GM20431 (cell line): ENCODE measurements around the gene BNIPL.

Experiments used
- in situ Hi-C: fragments of 300-500 bp; cut with MseI, MboI; formaldehyde crosslinking; loops from one replicate; pipeline ENCODE4 v1.15.0; 2020; ENCODE audit warnings: low sequenced_read_pairs; ENCODE audit not compliant: unreplicated experiment

Gene BNIPL

DNA sequence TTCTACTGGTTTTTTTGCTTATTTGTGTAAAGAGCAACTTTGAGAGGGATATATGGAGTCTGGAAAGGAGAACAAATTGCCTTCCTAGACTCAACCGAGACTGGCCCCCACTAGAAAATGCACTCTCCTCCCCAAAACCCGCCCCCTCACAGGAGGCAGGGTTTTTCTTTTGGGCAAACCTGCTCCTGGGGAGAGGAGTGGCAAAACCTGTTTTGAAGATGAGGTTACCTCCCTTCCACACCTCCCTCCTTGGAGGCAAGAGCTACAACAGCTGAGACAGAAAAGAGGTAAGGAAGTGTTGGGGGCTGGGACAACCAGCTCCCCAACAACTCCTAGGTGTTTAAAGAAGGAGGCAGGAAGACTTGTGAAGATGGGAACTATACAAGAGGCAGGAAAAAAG lies at the start of gene BNIPL:
TSS of gene BNIPL (plus strand) at position 231 of the 400 bp plus-strand sequence. CDS start at position 371, 140 bp downstream.
- in situ Hi-C loops = no loop called here

DNA sequence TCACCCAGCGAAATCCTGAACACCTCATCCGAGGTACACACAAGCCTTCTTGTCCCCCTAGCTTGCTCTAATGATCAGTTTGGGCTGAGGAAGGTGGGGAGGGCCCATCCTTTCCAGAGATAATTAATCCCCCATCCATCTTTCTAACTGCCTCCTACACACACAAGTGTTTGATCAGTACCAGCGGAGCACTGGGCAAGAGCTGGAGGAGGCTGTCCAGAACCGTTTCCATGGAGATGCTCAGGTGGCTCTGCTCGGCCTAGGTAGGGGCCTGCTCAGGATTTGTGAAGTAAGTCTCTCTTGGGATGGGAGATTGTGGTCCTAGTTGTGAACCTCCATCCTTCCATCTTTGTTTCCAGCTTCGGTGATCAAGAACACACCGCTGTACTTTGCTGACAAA lies 48.5 kb upstream of the BNIPL start:
- in situ Hi-C loops = no loop called here

- in situ Hi-C loops = no loop called here
These were observed 43.8 kb upstream of the BNIPL start for GRCh38 chr1:150992626-150993025.

- in situ Hi-C loops = no loop called here
These were observed 42.1 kb upstream of the BNIPL start for GRCh38 chr1:150994248-150994647.

DNA sequence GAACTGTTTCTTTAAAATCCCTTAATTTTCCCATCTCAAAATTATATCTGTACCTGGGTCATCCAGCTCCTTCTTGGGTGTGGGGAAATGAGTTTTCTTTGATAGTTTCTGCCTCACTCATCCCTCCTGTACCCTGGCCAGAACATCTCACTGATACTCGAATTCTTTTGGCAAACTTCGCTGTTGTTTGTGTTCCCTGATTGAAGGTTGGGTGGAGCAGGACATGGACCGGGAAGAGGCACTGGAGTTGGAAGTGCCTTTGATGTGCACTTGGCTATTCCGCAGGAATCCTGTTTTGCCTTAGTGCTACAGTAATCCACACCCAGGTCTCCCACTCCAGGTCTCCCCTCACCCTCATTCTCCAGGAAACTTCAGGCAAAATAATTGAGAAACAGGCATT lies 40.9 kb upstream of the BNIPL start:
- in situ Hi-C loops = no loop called here

DNA sequence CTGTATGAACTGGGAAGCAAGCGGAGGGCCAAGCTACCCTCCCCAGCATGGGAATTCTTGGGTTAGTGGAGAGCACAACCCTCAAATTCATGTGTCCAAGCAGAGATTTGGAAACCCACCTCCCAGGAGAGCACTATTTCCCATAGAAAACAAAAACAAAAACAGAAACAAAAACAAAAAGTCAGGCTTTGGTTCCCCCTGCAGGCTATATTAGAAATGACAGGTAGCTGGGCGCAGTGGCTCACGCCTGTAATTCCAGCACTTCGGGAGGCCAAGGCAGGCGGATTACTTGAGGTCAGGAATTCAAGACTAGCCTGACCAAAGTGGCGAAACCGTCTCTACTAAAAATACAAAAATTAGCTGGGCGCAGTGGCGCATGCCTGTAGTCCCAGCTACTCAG lies 40.5 kb upstream of the BNIPL start:
- in situ Hi-C loops = no loop called here

DNA sequence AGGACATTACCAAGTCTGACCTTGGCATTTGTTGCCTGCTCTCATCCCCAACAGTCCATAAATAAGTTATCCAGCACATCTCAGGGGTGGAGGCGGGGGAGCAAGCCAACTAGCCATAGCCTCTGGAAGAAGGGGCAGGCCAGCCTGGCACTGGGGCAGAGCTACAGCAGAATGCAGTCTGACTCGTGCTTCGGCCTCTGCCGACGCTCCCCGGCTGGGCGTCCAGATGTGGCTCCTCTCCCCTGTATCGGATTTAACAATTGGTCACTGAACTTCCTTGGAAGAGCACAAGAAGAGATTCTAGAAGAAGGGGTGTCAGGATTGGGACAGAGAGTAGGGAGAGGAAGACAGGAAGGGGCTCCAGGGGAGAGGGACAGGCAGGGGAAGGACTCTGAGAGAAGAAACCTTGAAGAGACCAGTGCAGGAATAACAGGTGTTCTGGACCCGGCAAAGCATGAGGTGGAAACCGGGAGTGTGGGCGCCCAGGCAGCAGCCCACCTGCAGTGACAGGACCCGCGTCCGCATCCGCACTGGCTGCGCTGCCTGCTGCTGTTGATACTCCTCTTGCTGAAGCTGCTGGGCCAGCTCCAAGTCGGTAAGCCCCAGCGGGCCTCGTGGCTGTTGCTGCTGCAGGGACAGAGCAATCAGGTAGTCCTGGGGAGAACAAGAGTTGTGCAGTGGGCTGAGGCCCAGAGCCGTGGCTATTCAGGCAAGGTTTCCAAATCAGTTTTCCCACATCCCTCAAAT lies 39.1 kb upstream of the BNIPL start:
- in situ Hi-C loops = no loop called here

GRCh38 chr1:150997949-150998348 lies 38.4 kb upstream of the BNIPL start:
- in situ Hi-C loops = no loop called here

DNA sequence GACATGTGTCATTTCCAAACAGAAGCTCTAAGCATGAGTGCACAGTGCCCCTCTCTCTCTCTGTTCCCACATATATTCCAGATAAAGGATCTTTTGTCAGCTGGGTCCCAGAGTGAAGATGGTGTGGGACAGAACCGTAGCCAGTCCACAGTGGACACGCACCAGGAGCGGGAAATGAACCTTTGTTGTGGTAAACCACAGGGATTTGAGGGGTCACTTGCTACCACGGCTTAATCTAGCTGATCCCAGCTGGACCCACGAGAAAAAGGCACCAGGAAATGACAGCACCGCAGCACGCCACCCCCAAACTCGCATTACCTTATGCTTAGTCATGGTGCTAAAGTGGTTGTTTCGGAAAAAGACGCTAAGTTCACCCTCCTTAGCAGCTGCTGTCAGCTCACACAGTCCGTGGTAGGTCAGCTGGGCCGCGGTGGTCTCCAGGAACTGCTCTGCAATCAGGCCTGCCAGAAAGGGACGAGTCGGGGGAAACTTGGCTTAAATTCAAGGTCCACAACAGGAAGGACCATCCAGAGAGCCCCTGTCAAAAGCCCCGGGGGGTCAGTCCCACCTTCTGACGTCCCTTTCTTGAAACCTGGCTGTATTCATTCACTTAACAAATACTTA lies 37.2 kb upstream of the BNIPL start:
- in situ Hi-C loops = no loop called here

- in situ Hi-C loops = no loop called here
These were observed 36.5 kb upstream of the BNIPL start for GRCh38 chr1:150999926-151000325.

DNA sequence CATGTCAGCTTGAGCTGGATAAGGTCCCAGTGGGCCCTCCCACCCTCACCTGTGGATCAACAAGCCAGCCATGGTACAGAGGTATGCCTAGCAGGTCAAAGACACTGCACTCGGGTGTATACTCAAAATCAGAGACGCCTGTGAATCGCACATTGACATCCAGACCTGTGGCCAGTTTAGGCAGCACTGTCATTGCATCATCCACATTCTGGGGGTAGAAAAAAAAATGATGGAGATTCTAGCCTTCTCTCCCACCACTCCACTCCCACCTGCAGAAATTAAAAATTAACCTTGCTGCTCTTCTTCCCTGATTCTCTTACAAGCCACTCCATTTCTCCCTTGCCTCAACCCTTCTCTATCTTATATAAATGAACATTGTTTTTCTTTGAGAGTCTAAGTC lies 36.0 kb upstream of the BNIPL start:
- in situ Hi-C loops = no loop called here

GRCh38 chr1:151001602-151002001 lies 34.8 kb upstream of the BNIPL start:
- in situ Hi-C loops = no loop called here

DNA sequence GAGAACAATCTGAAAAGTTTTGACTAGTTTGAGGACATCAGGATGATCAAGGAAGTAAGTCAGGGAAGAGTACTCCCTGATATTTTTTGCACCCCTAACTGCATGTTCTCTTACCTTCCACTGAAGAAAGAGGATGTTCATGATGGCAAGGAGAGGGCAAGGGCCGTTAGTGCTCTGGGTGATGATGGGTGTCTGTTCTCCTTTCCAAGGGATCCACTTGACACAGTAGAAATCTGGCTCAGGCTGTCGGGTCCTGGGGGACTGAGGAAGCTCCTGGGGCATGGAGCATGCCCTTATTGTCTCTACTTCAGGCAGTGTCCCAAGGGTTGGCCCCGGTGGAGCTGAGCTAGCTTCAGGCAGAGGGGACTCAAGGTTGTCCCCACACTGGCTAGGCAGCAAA lies 34.3 kb upstream of the BNIPL start:
- in situ Hi-C loops = no loop called here

- in situ Hi-C loops = no loop called here
These were observed 33.8 kb upstream of the BNIPL start for GRCh38 chr1:151002611-151003010.

GRCh38 chr1:151003180-151003579 lies 33.2 kb upstream of the BNIPL start:
- in situ Hi-C loops = no loop called here

DNA sequence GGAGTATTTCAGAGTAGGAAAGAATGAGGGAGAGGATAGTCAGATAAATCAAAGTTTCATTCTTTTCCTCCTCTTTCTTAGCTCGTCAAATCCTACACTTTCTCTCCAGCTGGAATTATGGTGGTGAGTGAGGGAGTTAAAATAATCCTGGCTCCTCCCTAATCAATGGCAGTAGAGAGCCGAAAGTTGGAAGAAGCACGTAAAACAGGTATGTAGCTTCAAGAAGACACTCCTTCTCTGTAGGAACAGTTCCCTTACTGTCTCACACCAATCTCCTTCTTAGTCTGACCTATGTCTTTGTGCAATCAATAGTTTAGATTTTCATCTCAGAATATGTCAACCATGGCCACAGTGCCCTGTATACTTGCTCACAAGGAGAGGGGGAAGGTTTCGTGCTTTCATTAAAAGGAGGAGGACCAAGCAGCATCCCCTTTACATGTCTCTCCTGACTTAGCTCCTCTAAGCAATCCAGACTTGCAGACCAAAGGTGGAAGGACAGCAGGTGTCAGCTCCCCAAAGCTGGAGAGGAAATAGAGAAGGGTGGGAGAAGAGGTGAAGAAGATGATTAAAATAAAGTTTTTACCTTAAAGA lies 30.6 kb upstream of the BNIPL start:
- in situ Hi-C loops = no loop called here

DNA sequence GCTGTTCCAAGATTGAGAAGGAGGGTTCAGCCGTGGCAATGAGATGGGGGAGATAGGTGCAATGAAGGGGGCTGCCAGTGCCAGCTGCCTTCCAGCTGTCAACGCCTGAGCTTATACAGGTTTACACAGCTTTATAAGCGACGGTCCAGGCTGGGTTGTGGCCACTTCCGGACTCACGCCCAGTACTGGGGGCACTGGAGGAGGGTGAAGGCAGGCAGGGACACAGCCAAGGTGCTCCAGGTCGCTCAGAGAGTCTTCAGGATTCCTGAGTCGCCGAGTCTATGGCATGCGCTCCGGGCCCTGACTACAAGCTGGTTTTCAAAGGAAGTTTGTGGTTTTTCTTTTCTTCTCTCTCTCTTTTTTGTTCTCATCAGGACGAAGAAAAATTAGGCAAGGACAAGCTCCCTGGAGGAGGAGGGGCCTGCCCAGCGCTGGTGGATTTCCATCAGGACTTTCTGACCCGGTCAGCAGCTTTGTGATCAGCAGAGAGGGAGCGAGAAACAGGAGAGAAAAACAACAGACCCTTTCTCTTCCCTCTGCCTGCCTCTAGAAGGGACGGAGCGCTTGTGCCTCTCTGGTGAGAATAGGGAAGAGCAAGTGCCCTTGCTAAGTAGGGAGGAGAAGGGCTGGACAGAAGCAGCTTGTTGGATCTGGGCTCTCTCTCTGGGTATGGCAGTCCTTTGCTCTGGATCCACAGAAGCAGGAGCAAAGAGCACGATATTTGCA lies 29.9 kb upstream of the BNIPL start, which contains the start of gene MINDY1:
TSS of gene MINDY1 (minus strand) at position 576 of the 726 bp plus-strand sequence. CDS start 4,285 bp downstream, outside the sequence.
- in situ Hi-C loops = no loop called here

GRCh38 chr1:151007853-151008243 lies 28.5 kb upstream of the BNIPL start:
- in situ Hi-C loops = no loop called here

DNA sequence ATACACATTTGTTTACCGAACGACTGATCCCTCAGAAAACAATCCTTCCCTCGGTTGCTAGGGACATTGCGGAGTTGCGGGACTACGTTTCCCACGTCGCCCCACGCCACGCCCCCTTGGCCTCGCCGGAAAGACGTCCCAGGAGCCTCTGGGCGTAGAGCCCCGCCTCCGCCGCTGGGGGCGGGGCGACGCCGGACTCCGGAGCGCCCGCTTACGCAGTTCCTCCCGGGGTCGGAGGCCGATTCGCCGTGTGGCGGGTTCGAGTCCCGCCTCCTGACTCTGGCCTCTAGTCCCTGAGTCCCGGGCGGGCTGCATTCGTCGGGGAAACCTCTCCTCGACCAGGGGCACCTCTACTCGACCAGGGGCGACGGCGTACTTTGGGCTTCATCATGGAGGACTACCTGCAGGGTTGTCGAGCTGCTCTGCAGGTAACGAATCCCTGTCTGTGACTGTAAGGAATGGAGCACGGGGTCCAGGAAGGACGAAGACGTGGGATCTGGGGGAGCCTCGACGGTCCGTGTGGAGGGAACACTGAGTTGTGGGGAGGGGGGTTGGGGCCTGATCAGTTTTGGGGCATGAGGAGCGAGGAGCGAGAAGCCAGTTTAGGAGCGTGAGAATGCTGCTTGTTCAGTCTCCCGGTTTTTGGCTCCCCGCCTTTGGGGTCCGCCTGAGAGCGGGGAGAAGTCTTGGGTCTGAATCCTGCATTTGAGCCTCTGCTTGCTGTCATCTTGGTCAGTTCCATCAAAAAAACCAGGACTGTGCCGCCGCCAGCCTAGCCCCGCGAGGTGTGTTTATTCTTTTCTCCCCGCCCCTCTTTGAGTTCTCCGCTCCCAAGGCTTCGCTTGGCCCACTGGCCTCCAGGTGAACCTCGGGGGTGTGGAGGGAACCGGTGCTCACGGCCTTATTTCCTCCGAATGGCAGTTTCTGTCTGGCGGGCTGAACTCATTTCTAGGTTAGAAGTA lies 27.9 kb upstream of the BNIPL start, which contains the start of gene PRUNE1:
TSS of gene PRUNE1 (plus strand) at position 206 of the 962 bp plus-strand sequence. CDS start at position 390, 184 bp downstream.
- in situ Hi-C loops = no loop called here
